Liver (tissue), 3 donors: Measurements from ENCODE around the gene PHF2.

Source experiments
- ATF3 ChIP-seq: IDR thresholded peaks from 2 replicates; pipeline ENCODE4 v1.6.1; 2016; ENCODE audit warnings: antibody characterized with exemption
- CTCF ChIP-seq: fragments of 150-350 bp; IDR thresholded peaks from 2 replicates; pipeline ENCODE4 v1.5.1; 2017; ENCODE audit warnings: improper control_type of control experiment, low read depth, low read length; ENCODE audit not compliant: missing input control
- EGR1 ChIP-seq, 2 donors: IDR thresholded peaks; 2 replicates each; pipeline ENCODE4 v1.6.1; 2016 to 2018; ENCODE audit warnings: antibody characterized with exemption in 2 of 2, low read depth in 2 of 2
- FOXA1 ChIP-seq: IDR thresholded peaks from 2 replicates; pipeline ENCODE4 v1.6.1; 2016; ENCODE audit warnings: antibody characterized with exemption
- GABPA ChIP-seq, 2 donors: IDR thresholded peaks in 1 of 2; conservative IDR thresholded peaks in 1 of 2; 2 replicates each; pipeline ENCODE4 v1.6.1; 2016; ENCODE audit warnings: antibody characterized with exemption in 2 of 2, mild to moderate bottlenecking in 1 of 2, moderate library complexity in 1 of 2
- MAX ChIP-seq: IDR thresholded peaks from 2 replicates; pipeline ENCODE4 v1.6.1; 2016; ENCODE audit warnings: antibody characterized with exemption
- RAD21 ChIP-seq, 2 donors: IDR thresholded peaks; 2 replicates each; pipeline ENCODE4 v1.6.1; 2016; ENCODE audit warnings: antibody characterized with exemption in 2 of 2, mild to moderate bottlenecking in 2 of 2
- SP1 ChIP-seq: IDR thresholded peaks from 2 replicates; pipeline ENCODE4 v1.6.1; 2018; ENCODE audit warnings: antibody characterized with exemption, mild to moderate bottlenecking
- TAF1 ChIP-seq: conservative IDR thresholded peaks from 2 replicates; pipeline ENCODE4 v1.6.1; 2016; ENCODE audit warnings: antibody characterized with exemption, mild to moderate bottlenecking
- YY1 ChIP-seq: IDR thresholded peaks from 2 replicates; pipeline ENCODE4 v1.6.1; 2016; ENCODE audit warnings: antibody characterized with exemption, mild to moderate bottlenecking
- ZBTB33 ChIP-seq: IDR thresholded peaks from 2 replicates; pipeline ENCODE4 v1.6.1; 2016; ENCODE audit warnings: antibody characterized with exemption
- donor health status: healthy.
- donor health status: healthy.

- TF ChIP-seq CTCF (no peak), ZBTB33 (no peak), EGR1 (IDR thresholded peaks at IDR 0.05; ENCODE audit: low read depth in 2 of 2) (no peak), TAF1 (no peak), RAD21 (IDR thresholded peaks at IDR 0.05) (no peak), GABPA (IDR thresholded peaks at IDR 0.05 in 1 of 2, conservative IDR thresholded peaks at IDR 0.05 in 1 of 2) (no peak), YY1 (no peak), ATF3 (no peak), SP1 (no peak), FOXA1 (no peak), MAX (no peak)
These were observed 94.6 kb downstream of the PHF2 start for GRCh38 chr9:93671020-93671338.
